A549 (cell line): ENCODE measurements around the gene CD180.

ENCODE experiments used
- CHD4 ChIP-seq: fragments of 200-600 bp; sonication (generic); IDR thresholded peaks from 2 replicates; pipeline ENCODE4 v1.6.1; 2016; ENCODE audit warnings: antibody characterized with exemption, mild to moderate bottlenecking, borderline replicate concordance
- PHF8 ChIP-seq: fragments of 200-600 bp; sonication (generic); IDR thresholded peaks from 2 replicates; pipeline ENCODE4 v1.6.1; 2016; ENCODE audit warnings: low read depth, mild to moderate bottlenecking, antibody characterized with exemption, moderate library complexity, borderline replicate concordance
- POLR2A ChIP-seq: IDR thresholded peaks from 2 replicates; pipeline ENCODE4 v1.6.1; 2012; ENCODE audit warnings: mild to moderate bottlenecking, low read length
- RFX5 ChIP-seq: fragments of 450-650 bp; IDR thresholded peaks from 2 replicates; pipeline ENCODE4 v1.7.1; 2014; ENCODE audit warnings: antibody characterized with exemption, mild to moderate bottlenecking, moderate library complexity
- TF ChIP-seq, protein P1 (sequence below): fragments of >200 bp; sonication (Bioruptor Twin); formaldehyde crosslinking; IDR thresholded peaks from 3 replicates; pipeline ENCODE4 v1.5.1; 2016
- TF ChIP-seq, protein P2 (sequence below): IDR thresholded peaks from 2 replicates; pipeline ENCODE4 v1.6.1; 2012; ENCODE audit warnings: low read depth, borderline replicate concordance
- TF ChIP-seq, protein P3 (sequence below): IDR thresholded peaks from 2 replicates; pipeline ENCODE4 v1.6.1; 2012

DNA sequence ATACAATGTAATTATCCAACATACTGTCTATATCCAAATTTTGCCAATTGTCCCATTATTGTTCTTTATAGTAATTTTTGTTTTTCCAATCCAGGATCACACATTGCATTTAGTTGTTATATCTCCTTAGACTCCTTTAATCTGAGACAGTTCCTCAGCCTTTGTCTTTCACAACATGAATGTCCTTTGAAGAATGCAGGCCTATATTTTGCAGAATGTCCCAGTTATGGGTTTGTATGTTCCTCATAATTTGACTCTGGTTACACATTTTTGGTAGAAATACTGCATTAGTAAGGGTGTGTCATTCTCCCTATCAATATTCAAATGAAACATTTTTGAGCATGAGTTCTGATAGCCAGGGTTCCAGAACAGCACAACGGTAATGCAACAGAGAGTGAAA, 6.7 kb downstream of the CD180 start:
- TF ChIP-seq, protein P1, sequence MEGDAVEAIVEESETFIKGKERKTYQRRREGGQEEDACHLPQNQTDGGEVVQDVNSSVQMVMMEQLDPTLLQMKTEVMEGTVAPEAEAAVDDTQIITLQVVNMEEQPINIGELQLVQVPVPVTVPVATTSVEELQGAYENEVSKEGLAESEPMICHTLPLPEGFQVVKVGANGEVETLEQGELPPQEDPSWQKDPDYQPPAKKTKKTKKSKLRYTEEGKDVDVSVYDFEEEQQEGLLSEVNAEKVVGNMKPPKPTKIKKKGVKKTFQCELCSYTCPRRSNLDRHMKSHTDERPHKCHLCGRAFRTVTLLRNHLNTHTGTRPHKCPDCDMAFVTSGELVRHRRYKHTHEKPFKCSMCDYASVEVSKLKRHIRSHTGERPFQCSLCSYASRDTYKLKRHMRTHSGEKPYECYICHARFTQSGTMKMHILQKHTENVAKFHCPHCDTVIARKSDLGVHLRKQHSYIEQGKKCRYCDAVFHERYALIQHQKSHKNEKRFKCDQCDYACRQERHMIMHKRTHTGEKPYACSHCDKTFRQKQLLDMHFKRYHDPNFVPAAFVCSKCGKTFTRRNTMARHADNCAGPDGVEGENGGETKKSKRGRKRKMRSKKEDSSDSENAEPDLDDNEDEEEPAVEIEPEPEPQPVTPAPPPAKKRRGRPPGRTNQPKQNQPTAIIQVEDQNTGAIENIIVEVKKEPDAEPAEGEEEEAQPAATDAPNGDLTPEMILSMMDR, result no peak
- no peak for TF ChIP-seq POLR2A
- TF ChIP-seq, protein P2, sequence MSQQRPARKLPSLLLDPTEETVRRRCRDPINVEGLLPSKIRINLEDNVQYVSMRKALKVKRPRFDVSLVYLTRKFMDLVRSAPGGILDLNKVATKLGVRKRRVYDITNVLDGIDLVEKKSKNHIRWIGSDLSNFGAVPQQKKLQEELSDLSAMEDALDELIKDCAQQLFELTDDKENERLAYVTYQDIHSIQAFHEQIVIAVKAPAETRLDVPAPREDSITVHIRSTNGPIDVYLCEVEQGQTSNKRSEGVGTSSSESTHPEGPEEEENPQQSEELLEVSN, result no peak
- TF ChIP-seq PHF8, result no peak
- TF ChIP-seq RFX5, result no peak
- no peak for TF ChIP-seq CHD4
- TF ChIP-seq, protein P3, sequence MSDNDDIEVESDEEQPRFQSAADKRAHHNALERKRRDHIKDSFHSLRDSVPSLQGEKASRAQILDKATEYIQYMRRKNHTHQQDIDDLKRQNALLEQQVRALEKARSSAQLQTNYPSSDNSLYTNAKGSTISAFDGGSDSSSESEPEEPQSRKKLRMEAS, result no peak
